Measurements from ENCODE around the gene ACSM6.
"Not testable (repeated sequence)": the region's sequence is repeated elsewhere in the genome, so short reads cannot be mapped to it uniquely, and the experiment has no call there.

The ACSM6 gene

GRCh38 chr10:95220539-95220938, 26.5 kb downstream of the ACSM6 start:
- no peak for DNase-seq

- no peak for DNase-seq
Measured at GRCh38 chr10:95221124-95221523, 27.1 kb downstream of the ACSM6 start.

- no peak for DNase-seq
Measured at GRCh38 chr10:95225136-95225535, 31.1 kb downstream of the ACSM6 start.

GRCh38 chr10:95228934-95229723, 35.1 kb downstream of the ACSM6 start:
- DNase-seq = not testable (repeated sequence)

GRCh38 chr10:95229724-95230627, 35.9 kb downstream of the ACSM6 start:
- DNase-seq = no peak

GRCh38 chr10:95230677-95231586, 36.9 kb downstream of the ACSM6 start:
- DNase-seq = not testable (repeated sequence)

- DNase-seq = no peak
Measured at GRCh38 chr10:95233377-95234034, 39.5 kb downstream of the ACSM6 start.

GRCh38 chr10:95234951-95235350, 40.9 kb downstream of the ACSM6 start:
- no peak for DNase-seq

GRCh38 chr10:95235676-95236067, 41.6 kb downstream of the ACSM6 start:
- no peak for DNase-seq

- no peak for DNase-seq
Measured at GRCh38 chr10:95236068-95236903, 42.2 kb downstream of the ACSM6 start.

GRCh38 chr10:95237376-95238170, 43.5 kb downstream of the ACSM6 start:
- DNase-seq = no peak

- DNase-seq = not testable (repeated sequence)
Measured at GRCh38 chr10:95240096-95240495, 46.1 kb downstream of the ACSM6 start.

- no peak for DNase-seq
Measured at GRCh38 chr10:95240811-95241210, 46.8 kb downstream of the ACSM6 start.

- DNase-seq = no peak
Measured at GRCh38 chr10:95241533-95241932, 47.5 kb downstream of the ACSM6 start.

GRCh38 chr10:95242581-95243317, 48.7 kb downstream of the ACSM6 start:
- no peak for DNase-seq

- DNase-seq = no peak
Measured at GRCh38 chr10:95243318-95243617, 49.2 kb downstream of the ACSM6 start.

- DNase-seq = no peak
Measured at GRCh38 chr10:95244152-95244551, 50.1 kb downstream of the ACSM6 start.

- no peak for DNase-seq
Measured at GRCh38 chr10:95245425-95246055, 51.5 kb downstream of the ACSM6 start.

- peak; percentile 9 for DNase-seq
Measured at GRCh38 chr10:95246582-95247051, 52.6 kb downstream of the ACSM6 start.

Measured in NCI-H446 treated with DMSO at 0.1 percent for 48 hours (cell line).